ENCODE data around the gene TMEM134.

TMEM134 gene

DNA sequence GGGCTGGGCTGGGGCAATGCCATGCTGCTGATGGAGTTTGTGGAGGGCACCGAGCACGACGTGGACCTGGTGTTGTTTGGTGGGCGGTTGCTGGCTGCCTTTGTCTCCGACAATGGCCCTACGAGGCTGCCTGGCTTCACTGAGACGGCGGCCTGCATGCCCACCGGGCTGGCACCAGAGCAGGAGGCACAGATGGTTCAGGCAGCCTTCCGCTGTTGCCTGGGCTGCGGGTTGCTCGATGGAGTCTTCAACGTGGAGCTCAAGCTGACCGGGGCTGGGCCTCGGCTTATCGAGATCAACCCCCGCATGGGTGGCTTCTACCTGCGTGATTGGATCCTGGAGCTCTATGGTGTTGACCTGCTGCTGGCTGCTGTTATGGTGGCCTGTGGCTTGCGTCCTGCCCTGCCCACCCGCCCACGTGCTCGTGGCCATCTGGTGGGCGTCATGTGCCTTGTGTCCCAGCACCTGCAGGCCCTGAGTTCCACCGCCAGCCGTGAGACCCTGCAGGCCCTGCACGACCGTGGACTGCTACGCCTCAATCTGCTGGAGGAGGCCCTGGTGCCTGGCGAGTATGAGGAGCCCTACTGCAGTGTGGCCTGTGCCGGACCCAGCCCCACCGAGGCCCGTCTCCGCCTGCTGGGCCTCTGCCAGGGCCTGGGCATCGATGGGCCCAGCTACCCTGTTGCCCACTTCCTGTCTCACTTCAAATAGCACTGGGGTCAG is 45.0 kb downstream of the TMEM134 start:
- DNase-seq (ENCODE audit: low read depth in 2 of 3, low spot score in 1 of 3), result no peak

DNA sequence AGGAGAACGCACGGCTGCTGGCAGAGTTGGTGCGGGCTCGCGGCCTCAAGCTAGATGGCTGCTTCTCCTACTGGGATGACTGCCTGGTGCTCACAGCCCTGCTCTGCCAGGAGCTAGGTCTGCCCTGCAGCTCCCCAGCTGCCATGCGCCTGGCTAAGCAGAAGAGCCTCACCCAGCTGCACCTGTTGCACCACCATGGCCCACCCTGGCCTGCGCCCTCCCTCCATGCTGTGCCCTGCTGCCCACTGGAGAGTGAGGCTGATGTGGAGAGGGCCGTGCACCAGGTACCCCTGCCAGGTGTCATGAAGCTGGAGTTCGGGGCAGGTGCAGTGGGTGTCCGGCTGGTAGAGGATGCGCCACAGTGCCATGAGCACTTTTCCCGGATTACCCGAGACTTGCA is 45.6 kb downstream of the TMEM134 start:
- no peak for DNase-seq (ENCODE audit: low read depth in 2 of 3, low spot score in 1 of 3)

DNA sequence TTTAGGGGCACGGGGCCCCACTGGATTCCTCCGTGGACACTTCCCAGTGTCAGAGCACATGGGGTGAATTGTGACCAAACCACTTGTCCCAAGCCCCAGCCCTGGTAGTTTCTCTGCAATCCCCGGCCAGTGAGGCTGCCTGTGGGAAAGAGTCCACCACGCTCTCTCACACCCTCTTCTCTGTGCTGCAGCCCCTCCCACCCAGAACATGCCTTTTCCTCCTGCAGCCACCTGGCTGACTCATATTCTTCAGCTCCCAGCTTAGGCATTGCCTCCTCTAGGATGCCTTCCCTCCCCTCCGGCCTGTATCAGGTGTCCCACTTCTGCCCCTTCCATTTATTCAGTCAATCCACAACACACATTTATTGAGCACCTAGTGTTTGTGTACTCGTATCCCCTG is 46.2 kb downstream of the TMEM134 start:
- no peak for DNase-seq (ENCODE audit: low read depth in 2 of 3, low spot score in 1 of 3)

DNA sequence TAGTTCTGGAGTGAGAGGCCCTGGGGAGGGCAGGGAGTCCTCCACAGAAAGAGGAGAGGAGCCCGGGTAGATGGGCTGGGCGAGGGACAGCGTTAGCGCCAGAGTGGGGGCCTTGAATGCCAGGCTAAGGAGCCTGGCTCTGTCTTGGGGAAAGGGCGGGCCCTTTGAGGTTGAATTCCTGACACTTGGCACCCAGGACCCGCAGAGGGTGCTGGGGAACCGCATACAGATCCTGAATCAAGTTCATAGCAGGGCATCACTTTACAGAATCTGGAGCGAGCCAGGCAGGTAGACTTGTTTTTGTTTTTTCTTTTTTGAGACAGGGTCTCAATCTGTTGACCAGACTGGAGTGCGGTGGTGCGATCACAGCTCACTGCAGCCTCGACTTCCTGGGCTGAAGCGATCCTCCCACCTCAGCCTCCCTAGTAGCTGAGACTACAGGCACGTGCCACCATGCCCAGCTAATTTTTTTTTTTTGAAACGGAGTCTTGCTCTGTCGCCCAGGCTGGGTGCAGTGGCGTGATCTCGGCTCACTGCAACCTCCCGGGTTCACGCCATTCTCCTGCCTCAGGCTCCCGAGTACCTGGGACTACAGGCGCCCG is 47.5 kb downstream of the TMEM134 start:
- no peak for DNase-seq (ENCODE audit: low read depth in 2 of 3, low spot score in 1 of 3)

DNA sequence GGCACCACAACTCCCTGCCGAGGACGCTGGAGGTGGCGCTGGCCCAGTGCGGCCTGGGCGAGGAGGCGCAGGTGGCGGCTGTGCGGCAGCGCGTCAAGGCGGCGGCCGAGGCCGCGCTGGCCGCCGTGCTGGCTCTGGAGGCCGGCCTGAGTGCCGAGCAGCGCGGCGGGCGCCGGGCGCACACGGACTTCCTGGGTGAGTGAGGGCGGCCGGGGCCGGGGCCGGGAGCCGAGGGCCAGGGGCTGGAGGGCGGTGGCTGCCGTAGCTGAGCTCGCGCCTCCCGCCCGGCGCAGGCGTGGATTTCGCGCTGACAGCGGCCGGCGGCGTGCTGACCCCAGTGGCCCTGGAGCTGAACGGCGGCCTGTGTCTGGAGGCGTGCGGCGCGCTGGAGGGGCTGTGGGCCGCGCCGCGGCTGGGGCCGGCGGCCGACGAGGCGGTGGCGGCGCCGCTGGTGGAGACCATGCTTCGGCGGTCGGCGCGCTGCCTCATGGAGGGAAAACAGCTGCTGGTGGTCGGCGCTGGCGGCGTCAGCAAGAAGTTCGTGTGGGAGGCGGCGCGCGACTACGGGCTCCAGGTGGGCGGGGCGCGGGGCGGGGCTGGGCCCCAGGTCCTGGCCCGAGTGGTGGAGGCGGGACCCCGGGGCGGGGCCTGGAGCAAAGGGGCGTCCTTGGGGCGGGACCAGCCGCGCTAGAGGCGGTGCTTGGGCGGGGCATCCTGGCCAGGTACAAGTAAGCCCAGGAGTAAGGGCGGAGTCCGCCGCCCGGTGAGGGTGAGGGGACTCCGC is 48.2 kb downstream of the TMEM134 start:
- peak; percentile 97 to 99 (median 97) for DNase-seq (ENCODE audit: low read depth in 2 of 3, low spot score in 1 of 3)

DNA sequence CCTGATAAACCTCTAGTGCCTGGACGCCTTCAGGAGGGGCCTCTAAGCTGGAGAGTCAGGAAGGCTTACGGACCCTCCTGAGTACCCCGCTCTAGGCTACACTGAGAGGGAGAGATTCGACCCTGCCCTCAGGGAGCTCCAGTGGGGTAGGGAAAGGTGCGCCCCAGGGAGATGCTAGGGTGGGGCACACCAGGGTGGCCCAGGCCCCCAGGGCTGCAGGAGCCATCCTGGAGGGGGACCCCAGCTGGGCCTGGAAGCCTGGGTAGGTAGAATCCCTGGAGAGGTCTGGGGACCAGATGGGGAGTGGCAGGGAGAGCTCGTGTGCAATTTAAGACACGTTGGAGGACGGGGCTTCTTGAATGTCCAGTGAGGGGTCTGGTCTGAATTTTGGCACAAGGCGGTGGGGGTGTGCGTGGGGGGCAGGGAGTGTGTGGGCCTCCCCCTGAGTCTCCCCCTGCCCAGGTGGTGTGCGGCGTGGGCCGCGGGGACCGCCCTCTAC is 48.9 kb downstream of the TMEM134 start:
- DNase-seq (ENCODE audit: low read depth in 2 of 3, low spot score in 1 of 3), result no peak

DNA sequence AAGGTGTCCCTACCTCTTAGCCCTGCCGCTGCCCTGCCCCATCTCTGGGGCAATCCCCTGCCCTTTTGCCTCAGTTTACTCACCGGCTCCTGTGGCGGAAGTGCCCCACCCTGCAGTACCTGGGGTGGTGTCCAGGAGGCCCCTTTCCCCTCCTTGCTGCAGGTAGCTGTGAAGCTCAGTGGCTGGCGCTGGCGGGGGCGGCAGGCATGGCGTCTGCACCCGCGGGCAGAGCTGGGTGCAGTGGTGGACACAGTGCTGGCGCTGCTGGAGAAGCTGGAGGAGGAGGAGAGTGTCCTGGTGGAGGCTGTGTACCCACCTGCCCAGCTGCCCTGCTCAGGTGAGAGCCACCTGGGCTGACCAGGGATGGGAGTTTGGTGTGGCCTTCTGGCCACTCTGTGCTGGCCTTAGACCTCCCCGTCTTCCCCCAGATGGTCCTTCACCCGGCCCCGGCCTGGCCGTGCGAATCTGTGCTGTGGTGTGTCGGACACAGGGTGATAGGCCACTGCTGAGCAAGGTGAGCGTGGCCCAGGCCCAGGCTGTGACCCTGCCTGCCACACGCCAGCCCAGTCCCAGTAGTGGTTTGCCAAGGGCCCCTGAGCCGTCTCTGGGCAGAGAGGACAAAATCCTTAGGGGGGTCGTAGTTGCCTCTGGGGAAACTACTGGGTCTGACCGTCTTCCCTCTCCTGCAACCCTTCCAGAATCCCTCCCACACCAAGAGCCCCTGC is 49.6 kb downstream of the TMEM134 start:
- no peak for DNase-seq (ENCODE audit: low read depth in 2 of 3, low spot score in 1 of 3)

DNA sequence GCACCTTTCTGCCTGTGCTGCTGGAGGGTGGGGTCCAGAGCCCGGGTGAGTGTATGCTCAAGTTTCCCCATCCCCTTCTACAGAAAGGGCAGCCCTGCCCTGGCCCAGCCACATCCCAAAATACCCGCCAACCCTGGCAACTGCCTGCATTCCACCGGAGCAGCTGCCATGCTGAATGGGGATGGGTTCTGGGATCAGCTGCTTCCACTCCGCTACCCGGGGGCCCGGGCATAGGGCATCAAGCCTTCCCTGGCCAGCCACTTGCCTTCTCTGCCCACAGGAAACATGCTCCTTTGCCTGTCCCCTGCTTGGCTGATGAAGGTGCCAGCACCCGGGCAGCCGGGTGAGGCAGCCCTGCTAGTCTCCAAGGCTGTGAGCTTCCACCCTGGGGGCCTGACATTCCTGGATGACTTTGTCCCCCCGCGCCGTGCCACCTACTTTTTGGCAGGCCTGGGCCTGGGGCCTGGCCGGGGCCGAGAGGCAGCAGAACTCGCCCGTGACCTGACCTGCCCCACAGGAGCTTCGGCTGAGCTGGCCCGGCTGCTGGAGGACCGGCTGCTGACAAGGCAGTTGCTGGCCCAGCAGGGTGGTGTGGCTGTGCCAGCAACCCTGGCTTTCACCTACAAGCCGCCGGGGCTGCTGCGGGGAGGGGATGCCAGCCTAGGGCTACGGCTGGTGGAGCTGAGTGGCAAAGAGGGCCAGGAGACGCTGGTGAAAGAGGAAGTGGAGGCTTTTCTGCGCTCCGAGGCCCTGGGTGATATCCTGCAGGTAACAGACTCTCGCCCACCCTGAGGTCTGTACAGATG is 50.4 kb downstream of the TMEM134 start:
- DNase-seq (ENCODE audit: low read depth in 2 of 3, low spot score in 1 of 3), result no peak

DNA sequence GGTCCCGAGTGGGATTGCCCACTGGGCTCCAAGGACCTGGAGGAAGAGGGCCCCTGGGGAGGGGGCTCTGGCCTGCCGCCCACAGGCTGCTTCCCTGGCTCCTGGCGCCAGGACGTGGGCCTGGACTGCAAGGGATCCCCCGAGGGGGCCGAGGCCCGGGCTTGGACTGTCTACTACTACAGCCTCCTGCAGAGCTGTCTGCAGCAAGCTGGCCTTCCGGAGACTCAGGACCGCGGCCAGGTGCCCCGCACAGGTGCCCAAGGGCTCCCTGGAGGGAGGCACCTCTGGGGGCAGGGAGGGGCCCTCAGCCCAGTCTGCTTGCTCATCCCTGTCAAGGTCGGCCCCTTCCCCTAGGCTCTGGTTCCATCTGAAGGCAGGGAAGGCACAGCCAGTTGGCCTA is 51.6 kb downstream of the TMEM134 start:
- DNase-seq (ENCODE audit: low read depth in 2 of 3, low spot score in 1 of 3), result no peak

DNA sequence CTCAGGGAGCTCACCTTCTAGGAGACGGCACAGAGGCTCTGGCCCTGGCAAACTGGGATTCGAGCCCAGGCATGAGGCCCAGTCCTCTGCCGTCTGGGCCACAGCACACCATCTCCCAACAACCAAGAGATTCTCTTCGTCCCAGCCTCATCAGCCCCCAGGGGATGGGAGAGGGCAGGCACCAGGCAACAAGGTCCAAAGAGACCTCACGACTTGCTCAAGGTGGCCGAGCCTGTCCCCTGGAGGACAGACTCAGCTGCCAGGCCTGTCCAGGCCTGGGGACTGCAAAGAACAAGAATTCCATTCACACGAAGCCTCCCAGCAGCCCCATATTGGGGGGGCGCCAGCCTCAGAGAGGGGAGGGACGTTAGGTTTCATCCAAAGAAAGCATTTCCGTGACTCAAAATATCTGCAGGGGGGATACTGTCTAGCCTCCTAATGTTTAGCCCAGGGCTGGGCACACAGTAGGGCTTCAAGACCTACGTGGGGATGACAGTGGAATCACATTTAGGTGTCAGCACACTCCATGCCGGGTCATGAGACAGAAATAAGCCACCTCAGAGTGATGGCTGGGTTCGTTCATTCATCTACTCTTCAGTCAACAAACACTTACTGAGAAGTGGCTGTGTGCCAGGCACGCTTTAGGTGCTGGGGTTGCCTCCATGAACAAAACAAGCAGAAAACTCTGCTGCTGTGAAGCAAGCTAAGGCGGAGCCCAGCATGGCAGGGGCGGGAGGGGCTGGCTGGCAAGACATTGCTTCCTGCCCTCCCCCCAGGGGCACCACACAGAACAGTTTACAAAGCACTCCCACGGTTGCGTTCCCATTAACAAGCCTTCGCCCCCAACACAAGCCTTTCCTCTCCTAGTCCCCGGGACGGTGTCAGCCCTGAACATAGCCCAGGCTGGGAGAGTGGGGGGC is 52.4 kb downstream of the TMEM134 start:
- no peak for DNase-seq (ENCODE audit: low read depth in 2 of 3, low spot score in 1 of 3)

DNA sequence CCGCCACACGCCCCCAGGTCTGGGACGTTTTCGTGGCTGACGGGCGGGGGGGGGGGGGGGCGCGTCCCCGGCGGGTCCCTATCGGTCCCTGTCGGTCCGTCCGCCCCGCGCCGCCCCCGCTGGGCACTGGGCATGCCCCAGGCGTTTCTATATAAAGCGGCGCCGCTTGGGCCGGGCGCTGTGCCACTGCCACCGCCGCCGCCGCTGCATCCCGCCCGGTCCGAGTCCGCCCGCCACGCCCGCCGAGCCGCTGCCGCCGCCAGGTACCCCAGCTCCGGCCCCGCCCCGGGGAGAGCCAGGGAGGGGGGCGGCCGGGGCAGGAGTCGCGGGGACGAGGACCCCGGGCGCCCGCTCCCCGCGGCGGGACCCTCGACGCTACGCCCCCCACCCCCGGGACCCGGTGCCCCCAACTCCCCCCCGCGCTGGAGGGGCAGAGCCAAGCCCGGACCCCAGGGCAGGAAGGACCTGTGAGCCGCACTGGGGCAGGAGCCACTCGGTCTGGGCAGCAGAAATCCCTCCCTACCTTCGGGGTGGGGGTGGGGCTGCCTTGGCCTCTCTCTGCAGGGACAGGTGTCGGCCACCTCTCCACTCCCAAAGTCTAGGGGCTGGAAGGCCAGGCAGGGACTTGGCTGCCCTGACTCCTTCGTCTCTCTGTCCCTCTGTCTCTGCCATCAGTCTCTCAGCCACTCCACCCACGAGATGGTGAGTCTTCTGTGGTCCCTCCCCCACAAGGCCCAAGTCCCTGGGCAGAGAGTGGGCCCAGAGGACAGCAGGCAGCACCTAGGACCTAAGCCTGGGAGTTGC is 53.3 kb downstream of the TMEM134 start, which contains the start of gene CARNS1:
Gene CARNS1, plus strand, starts transcription at position 178 of the 804 bp plus-strand sequence. Its CDS starts 522 bp downstream, at position 700.
- DNase-seq (ENCODE audit: low read depth in 2 of 3, low spot score in 1 of 3), result no peak

DNA sequence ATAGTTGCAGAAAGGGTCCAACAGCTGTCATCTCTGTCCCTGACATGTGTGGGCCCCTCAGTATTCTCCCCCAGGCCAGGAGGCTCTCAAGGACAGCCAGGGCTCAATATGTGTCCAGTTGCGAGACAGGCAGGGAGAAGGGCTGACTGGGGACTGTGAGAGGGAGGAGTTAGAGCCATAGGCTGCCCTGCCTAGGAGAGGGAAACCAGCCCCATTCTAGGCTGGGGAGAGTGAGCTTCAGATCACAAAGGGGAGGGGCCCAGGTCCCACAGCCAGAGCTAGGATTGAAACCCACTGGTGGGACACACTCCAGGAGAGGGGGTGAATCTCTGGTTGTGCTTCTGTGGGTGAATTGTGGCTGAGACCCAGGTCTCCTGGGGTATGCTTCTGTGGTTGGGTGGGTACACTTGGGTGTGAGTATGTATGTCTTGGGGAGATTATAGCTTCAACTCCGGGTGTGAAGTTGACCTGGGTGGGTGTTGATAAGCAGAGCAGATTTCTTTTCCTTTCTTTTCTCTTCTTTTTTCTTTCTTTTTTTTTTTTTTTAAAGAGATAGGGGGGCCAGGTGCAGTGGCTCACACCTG is 55.7 kb downstream of the TMEM134 start:
- no peak for DNase-seq (ENCODE audit: low read depth in 2 of 3, low spot score in 1 of 3)

DNA sequence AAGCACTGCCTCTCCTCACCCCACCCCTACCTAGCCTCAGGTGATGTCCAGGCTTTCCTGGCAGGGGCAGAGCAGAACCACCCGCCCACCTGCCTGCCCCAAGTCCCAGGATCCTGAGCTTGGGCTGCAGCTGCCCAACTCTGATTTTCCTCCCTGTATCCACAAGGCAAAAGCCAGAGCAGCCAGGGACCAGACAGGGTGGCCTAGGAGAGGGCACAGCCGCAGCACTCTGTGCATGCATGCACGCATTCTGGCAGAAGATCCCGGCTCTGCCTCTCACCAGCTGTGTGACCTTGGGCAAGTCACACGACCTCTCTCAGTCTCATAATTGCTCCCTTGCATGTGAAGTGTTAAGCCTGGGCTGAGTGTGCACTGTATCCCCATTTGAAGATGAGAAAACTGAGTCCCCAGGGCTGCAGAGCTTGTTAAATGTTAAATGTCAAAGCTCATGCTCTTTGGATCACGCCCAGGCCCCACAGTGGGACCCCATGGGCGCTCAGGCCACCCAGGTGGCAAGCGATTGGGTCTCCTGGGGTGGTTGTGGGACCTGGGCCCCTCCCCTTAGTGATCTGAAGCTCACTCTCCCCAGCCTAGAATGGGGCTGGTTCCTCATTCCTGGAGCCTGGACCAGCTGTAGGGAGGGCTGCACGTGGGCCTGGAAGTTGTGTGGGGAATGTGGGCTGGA is 56.4 kb downstream of the TMEM134 start:
- no peak for DNase-seq (ENCODE audit: low read depth in 2 of 3, low spot score in 1 of 3)

DNA sequence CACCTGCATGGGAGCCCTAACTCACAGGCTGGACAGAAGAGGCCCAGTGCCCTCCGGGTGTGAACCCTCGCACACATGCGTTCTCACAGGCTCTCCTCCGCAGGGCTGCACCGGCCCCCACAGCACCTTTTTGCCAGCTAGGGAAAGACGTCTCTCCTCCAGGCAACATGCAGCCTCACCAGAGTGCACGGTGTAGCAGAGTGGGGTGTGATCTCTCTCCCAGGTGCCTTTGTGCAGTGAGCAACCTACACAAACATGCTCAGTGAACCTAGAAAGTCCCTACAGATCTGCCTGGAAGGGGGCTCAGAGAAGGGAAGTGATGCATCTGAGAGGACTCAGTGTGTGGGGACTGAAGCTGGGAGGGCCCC is 57.3 kb downstream of the TMEM134 start:
- DNase-seq (ENCODE audit: low read depth in 2 of 3, low spot score in 1 of 3), result no peak
